ENCODE measurements around the gene LMTK2.

DNA sequence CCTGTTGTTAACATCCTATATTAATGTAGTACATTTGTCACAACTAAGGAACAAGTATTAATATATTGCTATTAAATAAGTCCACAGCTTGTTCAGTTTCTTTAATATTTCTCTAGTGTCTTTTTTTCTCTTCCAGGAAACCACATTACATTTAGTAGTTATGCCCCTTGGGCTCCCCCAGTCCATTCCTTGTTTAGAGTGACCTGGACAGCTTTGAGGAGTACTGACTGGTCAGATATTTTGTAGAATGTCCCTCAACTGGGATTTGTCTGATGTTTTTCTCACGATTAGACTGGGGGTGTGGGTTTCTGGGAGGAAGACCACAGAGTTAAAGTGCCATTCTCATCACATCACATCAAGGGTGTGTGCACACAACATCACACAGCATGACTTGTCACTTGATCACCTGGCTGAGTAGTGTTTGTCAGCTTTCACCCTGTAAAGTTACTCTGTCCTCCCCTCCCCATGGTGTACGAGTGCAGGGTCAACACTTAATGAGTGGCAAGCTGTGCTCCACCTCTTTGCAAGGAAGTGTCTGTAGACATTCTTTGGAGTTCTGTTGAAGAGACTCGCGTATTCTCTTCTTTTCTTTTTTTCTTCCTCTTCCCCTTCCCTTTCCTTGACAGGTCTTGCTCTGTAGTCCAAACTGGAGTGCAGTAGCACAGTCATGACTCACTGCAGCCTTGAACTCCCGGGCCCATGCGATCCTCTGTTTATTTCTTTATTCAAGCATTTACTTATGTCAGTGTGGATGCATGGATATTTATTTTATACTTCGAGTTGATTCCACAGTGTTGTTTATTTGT is 10.2 kb downstream of the LMTK2 start:
- TF ChIP-seq EZH2phosphoT487 (IDR thresholded peaks at IDR 0.05; ENCODE audit: insufficient read depth, low read depth): no peak
- no peak for TF ChIP-seq EZH2 (IDR thresholded peaks at IDR 0.05; ENCODE audit: insufficient read depth, poor library complexity, severe bottlenecking)
